COLO668 (cell line): Measurements from ENCODE around the gene NEURL2.
"Not testable (repeated sequence)": the region's sequence is repeated elsewhere in the genome, so short reads cannot be mapped to it uniquely, and the experiment has no call there.

ENCODE experiments used
- DNase-seq: peaks from one replicate; lab custom pipeline; 2025; ENCODE audit not compliant: unreplicated experiment; lab: John Stamatoyannopoulos, UW

The NEURL2 gene

GRCh38 chr20:45890985-45891983, at the start of gene NEURL2, which contains the start of gene CTSA:
NEURL2 (minus strand) TSS chr20:45891208; CDS start chr20:45890991, 217 bp downstream.
CTSA (plus strand) TSS chr20:45891335; CDS start chr20:45891569, 234 bp downstream.
- peak; percentile 94 for DNase-seq

- DNase-seq = no peak
Observed at GRCh38 chr20:45940469-45940868, 49.5 kb upstream of the NEURL2 start.

DNA sequence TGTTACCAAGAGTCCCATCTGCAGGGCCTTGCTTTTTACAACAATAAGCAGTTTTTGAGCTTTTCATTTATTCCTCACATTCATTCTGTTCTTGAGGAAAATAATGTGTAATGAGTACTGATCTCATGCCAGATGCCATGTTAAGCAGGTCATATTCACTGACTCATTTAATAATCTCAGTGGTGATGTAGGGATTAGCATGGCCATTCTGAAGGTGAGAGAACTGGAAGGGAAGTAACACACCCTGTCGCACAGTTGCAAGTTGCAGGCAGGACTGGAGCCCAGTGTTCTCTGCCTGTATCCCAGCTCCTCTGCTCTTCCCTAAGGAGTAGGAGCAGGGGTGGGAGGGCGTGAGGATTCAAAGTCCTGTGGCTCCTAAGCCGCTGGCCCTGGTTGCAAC, 49.0 kb upstream of the NEURL2 start:
- DNase-seq = no peak

DNA sequence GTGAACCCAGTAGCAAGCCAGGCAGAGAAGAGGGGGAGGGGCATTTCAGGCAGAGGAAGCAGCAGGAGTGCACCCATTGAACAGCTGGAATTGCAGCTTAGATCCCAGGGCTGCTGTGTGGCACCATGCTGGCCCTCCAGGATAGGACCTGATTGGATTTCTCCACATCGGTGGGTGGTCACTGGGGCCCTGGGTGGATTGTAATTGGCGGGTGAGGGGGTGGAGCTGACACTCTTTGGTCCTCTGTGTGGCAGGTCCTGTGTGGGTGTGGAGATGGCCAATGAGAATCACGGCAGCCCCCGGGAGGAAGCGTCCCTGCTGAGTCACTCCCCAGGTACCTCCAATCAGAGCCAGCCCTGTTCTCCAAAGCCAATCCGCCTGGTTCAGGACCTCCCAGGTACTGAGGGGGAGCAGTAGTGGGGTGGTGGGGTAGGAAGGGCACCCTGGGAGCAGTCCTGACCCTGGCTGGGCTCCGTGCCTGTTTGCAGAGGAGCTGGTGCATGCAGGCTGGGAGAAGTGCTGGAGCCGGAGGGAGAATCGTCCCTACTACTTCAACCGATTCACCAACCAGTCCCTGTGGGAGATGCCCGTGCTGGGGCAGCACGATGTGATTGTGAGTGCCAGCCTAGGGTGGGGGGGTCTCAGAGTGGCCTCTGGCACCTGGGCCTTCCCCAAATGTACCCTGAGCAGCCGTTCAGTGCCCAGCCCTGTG, 47.9 kb upstream of the NEURL2 start:
- DNase-seq = no peak

DNA sequence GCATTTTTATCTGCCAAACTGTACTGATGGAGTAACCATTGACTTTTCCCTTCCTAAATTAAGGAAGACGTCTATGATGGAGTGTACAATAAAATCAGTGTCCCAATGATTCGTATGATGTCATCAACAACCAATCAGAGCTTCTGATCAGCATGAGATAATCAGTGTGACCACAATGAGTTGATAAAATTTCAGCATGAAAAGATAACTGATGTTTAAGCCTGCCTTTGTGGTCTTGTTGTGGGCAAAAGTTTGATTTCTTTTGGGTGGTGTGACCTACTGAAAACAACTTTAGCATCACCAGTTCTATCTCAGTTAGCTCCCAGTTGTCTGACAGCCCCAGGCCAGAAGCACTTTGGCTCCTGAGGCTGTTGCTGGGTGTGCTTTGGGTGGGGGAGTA, 46.8 kb upstream of the NEURL2 start:
- DNase-seq = no peak

- DNase-seq = no peak
Observed at GRCh38 chr20:45935416-45936046, 44.5 kb upstream of the NEURL2 start.

- peak; percentile 99 for DNase-seq
Observed at GRCh38 chr20:45934586-45935415, 43.8 kb upstream of the NEURL2 start, which contains the start of gene PCIF1. PCIF1 (plus strand) TSS chr20:45934683; CDS start chr20:45939000, 4,317 bp downstream.

- DNase-seq = peak; percentile 62
Observed at GRCh38 chr20:45934046-45934585, 43.1 kb upstream of the NEURL2 start.

- DNase-seq = peak; percentile 90
Observed at GRCh38 chr20:45933266-45934045, 42.4 kb upstream of the NEURL2 start.

DNA sequence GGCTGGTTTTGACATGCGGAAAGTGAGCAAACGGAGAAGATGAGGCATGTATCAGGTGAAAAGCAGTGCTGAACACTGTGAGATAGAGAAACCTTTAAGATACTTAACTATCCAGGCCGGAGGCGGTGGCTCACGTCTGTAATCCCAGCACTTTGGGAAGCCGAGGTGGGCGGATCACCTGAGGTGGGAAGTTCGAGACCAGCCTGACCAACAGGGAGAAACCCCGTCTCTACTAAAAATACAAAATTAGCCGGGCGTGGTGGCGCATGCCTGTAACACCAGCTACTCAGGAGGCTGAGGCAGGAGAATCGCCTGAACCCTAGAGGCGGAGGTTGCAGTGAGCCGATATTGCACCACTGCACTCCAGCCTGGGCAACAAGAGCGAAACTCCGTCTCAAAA, 40.7 kb upstream of the NEURL2 start:
- DNase-seq = not testable (repeated sequence)

DNA sequence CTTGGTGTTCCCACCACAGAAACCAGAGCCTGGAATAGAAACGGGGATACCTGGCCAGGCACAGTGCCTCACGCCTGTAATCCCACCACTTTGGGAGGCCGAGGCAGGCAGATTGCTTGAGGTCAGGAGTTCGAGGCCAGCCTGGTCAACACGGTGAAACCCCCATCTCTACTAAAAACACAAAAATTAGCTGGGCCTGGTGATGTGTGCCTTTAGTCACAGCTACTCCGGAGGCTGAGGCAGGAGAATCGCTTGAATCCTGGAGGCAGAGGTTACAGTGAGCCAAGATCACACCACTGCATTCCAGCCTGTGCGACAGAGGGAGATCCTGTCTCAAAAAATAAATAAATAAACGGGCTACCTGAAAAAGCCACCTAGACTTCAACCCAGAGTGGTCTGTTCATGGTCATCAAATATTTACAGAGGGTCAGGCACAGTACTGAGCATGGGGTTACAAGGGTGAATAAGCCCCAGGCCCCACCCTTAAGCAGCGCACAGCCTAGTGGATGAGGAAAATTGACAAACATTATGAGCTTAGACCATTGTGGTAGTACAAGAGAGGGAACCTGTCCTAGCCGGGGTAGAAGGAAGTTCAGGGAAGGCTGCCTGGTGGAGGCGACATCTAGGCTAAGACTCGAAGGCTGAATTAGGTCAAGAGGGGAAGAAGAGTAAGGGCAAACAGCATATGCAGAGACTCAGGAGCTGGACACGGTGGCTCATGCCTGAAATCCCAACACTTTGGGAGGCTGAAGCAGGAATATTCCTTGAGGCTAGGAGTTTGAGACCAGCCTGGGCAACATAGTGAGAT, 36.3 kb upstream of the NEURL2 start:
- DNase-seq = no peak

DNA sequence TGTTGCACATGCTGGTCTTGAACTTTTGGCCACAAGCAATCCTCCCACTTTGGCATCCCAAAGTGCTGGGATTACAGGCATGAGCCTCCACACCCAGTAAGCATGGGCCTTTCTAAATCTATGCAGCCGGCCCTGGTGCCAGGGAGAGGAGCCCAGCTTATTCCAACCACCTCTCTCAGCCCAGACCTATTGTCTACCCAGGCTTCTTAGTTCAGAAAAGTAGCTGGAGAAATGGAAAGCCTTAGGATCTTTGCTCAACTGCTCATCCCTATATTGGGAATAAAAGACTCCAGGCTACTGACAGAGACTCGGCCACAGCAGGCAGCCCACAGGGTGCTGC, 35.7 kb upstream of the NEURL2 start:
- no peak for DNase-seq

DNA sequence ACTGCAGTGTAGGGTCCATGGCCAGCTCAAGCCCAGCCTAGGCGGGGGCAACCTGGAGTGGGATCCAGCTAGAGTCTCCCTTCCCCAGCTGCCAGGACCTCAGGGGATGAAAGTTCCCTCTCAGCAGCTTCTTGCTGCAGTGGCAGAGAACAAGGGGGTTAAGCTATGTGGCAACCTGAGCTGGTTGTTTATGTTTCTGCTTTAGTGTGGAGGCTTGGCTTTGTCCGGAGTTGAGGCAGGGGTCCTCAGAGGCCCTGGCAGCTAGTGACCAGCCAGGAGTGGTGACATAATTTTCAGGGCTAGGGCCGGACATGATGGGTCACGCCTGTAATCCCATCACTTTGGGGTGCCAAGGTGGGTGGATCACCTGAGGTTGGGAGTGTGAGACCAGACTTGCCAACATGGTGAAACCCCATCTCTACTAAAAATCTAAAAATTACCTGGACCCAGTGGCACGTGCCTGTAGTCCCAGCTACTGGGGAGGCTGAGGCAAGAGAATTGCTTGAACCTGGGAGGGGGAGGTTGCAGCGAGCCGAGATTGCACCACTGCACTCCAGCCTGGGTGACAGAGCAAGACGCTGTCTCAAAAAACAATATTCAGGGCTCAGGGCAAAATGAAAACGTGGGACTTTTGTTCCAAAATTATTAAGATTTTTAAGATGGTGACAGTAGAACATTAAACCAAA, 35.0 kb upstream of the NEURL2 start:
- DNase-seq = no peak

DNA sequence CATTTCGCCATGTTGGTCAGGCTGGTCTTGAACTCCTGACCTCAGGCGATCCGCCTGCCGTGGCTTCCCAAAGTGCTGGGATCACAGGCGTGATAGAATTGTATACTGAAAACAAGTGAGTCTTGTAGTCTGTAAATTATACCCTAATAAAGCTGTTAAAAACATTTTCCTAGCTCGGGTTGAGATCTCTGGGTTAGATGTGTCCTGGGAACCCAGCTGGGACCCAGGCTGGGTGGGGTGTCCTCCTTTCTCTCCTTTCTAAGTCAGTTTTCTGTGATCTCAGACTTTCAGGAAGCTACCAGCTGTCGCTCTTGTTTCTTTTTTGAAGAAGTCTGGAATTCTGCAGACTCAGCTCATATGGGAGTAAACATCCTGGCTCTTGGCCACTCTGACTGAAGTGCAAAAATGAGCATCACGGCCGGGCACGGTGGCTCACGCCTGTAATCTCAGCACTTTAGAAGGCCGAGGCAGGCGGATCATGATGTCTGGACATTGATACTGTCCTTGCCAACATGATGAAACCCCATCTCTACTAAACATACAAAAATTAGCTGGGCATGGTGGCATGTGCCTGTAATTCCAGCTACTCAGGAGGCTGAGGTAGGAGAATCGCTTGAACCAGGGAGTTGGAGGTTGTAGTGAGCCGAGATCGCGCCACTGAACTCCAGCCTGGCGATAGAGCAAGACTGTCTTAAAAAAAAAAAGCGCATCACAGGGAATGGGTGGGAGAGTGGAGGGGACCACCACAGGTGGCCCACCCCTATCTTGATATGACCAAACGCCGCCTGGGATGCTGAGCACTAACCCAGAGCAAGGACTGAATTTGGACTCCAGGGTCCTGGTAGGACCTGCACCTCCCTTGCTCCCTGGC, 33.6 kb upstream of the NEURL2 start:
- no peak for DNase-seq

- DNase-seq = no peak
Observed at GRCh38 chr20:45921337-45922189, 30.6 kb upstream of the NEURL2 start.
